K562 (cell line): Measurements from ENCODE around the gene CCDC9B. TPM values are rescaled to one million over a fixed set of nuclear protein-coding genes. Genes with fewer than 3 reads are reported as not detected.

Experiments
- ATF4 ChIP-seq: fragments of 450-650 bp; formaldehyde crosslinking; IDR thresholded peaks from 2 replicates; pipeline ENCODE4 v1.4.0; 2022; ENCODE audit warnings: mild to moderate bottlenecking, moderate library complexity
- BMI1 ChIP-seq: fragments of 150-350 bp; IDR thresholded peaks from 2 replicates; pipeline ENCODE4 v1.6.1; 2014; ENCODE audit warnings: low read length
- BRF1 ChIP-seq: IDR thresholded peaks from 3 replicates; pipeline ENCODE4 v1.6.1; 2011; ENCODE audit warnings: borderline replicate concordance, mild to moderate bottlenecking; ENCODE audit not compliant: insufficient read length; ENCODE audit errors: extremely low read depth
- HDAC3 ChIP-seq: fragments of 450-650 bp; IDR thresholded peaks from 2 replicates; pipeline ENCODE4 v1.6.1; 2018; ENCODE audit warnings: borderline replicate concordance, mild to moderate bottlenecking, moderate library complexity; ENCODE audit not compliant: partially characterized antibody
- ILF3 ChIP-seq: fragments of 450-650 bp; IDR thresholded peaks from 2 replicates; pipeline ENCODE4 v1.6.1; 2018; ENCODE audit warnings: antibody characterized with exemption, mild to moderate bottlenecking, moderate library complexity, borderline replicate concordance
- JUN ChIP-seq, 2 experiments: sonication (generic) in 1 of 2; formaldehyde crosslinking in 1 of 2; IDR thresholded peaks; 2 replicates each; pipeline versions ENCODE4 v1.6.1 to v1.8.0; 2012 to 2022; ENCODE audit warnings: borderline replicate concordance in 2 of 2, mild to moderate bottlenecking in 2 of 2, improper control_type of control experiment in 1 of 2, low read depth in 1 of 2, low read length in 1 of 2, missing genetic modification reagents in 1 of 2
- KHSRP ChIP-seq: fragments of 450-650 bp; IDR thresholded peaks from 2 replicates; pipeline ENCODE4 v1.6.1; 2017
- NCOA6 ChIP-seq: fragments of 450-650 bp; IDR thresholded peaks from 2 replicates; pipeline ENCODE4 v1.6.1; 2017; ENCODE audit warnings: mild to moderate bottlenecking
- PHB ChIP-seq: fragments of 250-450 bp; sonication (Bioruptor Pico); IDR thresholded peaks from 2 replicates; pipeline ENCODE4 v1.5.0; 2021
- PRPF4 ChIP-seq: fragments of 200-400 bp; formaldehyde crosslinking; IDR thresholded peaks from one replicate; pipeline ENCODE4 v1.6.1; 2017; ENCODE audit warnings: low read length, low read depth, mild to moderate bottlenecking; ENCODE audit not compliant: insufficient read depth, poor library complexity, severe bottlenecking
- PYGO2 ChIP-seq: fragments of 450-650 bp; IDR thresholded peaks from 2 replicates; pipeline ENCODE4 v1.6.1; 2016; ENCODE audit warnings: mild to moderate bottlenecking, missing genetic modification characterization, moderate library complexity, missing compliant biosample characterization
- RBBP5 ChIP-seq: fragments of 200-600 bp; sonication (generic); IDR thresholded peaks from 2 replicates; pipeline ENCODE4 v1.6.1; 2012; ENCODE audit warnings: borderline replicate concordance, mild to moderate bottlenecking, low read length, control low read depth, inconsistent platforms; ENCODE audit not compliant: insufficient read depth, poor library complexity, severe bottlenecking
- RBFOX2 ChIP-seq: fragments of 200-400 bp; formaldehyde crosslinking; IDR thresholded peaks from 2 replicates; pipeline ENCODE4 v1.6.1; 2017; ENCODE audit warnings: low read depth, mild to moderate bottlenecking, low read length, moderate library complexity
- SAFB ChIP-seq: fragments of 200-400 bp; formaldehyde crosslinking; IDR thresholded peaks from 2 replicates; pipeline ENCODE4 v1.6.1; 2017; ENCODE audit warnings: low read depth, low read length, borderline replicate concordance
- SP2 ChIP-seq: IDR thresholded peaks from 2 replicates; pipeline ENCODE4 v1.6.1; 2011; ENCODE audit warnings: mild to moderate bottlenecking, low read depth, low read length, moderate library complexity; ENCODE audit not compliant: poor library complexity, severe bottlenecking; ENCODE audit errors: extremely low read depth
- U2AF1 ChIP-seq: fragments of 200-400 bp; formaldehyde crosslinking; optimal IDR thresholded peaks from 2 replicates; pipeline ENCODE3; 2017; ENCODE audit warnings: mild to moderate bottlenecking, low read depth, low read length, moderate library complexity
- ZMIZ1 ChIP-seq, 2 experiments: fragments of 150-350 bp in 1 of 2; IDR thresholded peaks; 2 replicates each; pipeline ENCODE4 v1.6.1; 2012 to 2016; ENCODE audit warnings: low read depth in 2 of 2, low read length in 2 of 2, mild to moderate bottlenecking in 1 of 2, moderate library complexity in 1 of 2
- ZNF253 ChIP-seq: fragments of 250-450 bp; sonication (Bioruptor Pico); conservative IDR thresholded peaks from 2 replicates; pipeline ENCODE4 v1.6.1; 2021; ENCODE audit warnings: mild to moderate bottlenecking
- polyA plus RNA-seq, 8 experiments: library from polyadenylated mRNA; depleted of rRNA in 4 of 8; stranded (reverse) in 5 of 8; unstranded in 3 of 8; fragments of >200 nt; fragmentation: Nextera tagmentation in 2 of 8; fragmentation: Illumina TruSeq in 1 of 8; extraction: Ambion mirVana in 2 of 8; extraction: Trizol in 1 of 8; gene quantifications; 2 replicates each; pipeline versions ENCODE4 v1.2.1 to v1.2.3, GENCODE V29; 2011 to 2014; ENCODE audit warnings: inconsistent platforms in 1 of 8, missing spikeins in 1 of 8
- total RNA-seq, 7 experiments: library from RNA; depleted of rRNA in 6 of 7; stranded (reverse); fragments of >200 nt in 6 of 7; fragmentation: Illumina TruSeq in 2 of 7; extraction: Trizol in 2 of 7; gene quantifications; 2 replicates each; pipeline versions ENCODE4 v1.2.1 to v1.2.3, GENCODE V29; 2011 to 2021; ENCODE audit warnings: low replicate concordance in 1 of 7
- TF ChIP-seq, protein P1 (sequence below), 2 experiments: IDR thresholded peaks in 1 of 2; conservative IDR thresholded peaks in 1 of 2; 2 replicates each; pipeline ENCODE4 v1.6.1; 2016; ENCODE audit warnings: low read depth in 2 of 2, mild to moderate bottlenecking in 1 of 2, missing compliant biosample characterization in 1 of 2, missing genetic modification characterization in 1 of 2, moderate library complexity in 1 of 2

Gene CCDC9B
- total and polyA plus RNA-seq, 9 of the 15 experiments (the other 6 are each of a cell fraction or from before 2014, with no cell fraction given), result 0.01 to 0.47 (median 0.15) TPM; not detected in 1

DNA sequence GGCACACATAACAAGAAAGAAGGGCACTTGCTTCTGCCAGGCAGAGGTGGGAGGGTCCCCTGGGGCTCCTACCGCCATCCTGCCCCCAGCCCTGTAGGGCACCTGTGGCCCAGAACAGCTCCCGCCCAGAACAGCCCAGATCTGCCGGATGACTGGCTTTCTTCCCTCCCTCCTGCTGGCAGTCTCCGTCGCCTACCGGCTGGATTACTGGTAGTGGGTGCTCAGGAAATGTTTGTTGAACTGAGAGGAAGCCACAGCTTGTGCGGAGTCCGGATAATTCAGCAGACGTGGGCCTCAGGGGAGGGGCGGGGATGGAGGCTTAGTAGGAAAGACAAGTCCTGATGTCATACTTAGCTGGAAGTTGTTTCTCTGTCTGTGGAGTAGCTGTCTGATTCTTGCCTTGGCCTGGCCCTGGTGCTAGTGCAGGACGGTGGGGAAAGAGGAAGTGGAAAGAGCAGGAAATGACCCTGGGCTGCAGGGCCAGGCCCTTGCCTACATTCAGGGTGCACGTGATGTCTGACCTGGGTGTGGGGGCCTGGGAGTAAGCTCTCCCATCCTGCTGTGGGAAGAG lies 6.7 kb downstream of the CCDC9B start (continued):
- no peak for TF ChIP-seq RBBP5
- TF ChIP-seq KHSRP, result no peak
- no peak for TF ChIP-seq ILF3
- TF ChIP-seq JUN (IDR thresholded peaks at IDR 0.05; ENCODE audit: borderline replicate concordance, low read depth, low read length), result no peak
- 0 out of 2 replicates have a peak, but pooled peaks have one; percentile 62 for TF ChIP-seq JUN (CRISPR knock-in tag; IDR thresholded peaks at IDR 0.05; ENCODE audit: borderline replicate concordance)
- TF ChIP-seq BMI1, result no peak
- TF ChIP-seq SP2, result no peak
- TF ChIP-seq SAFB, result no peak
- no peak for TF ChIP-seq BRF1
- TF ChIP-seq ATF4, result no peak
- no peak for TF ChIP-seq HDAC3
- TF ChIP-seq, protein P1, sequence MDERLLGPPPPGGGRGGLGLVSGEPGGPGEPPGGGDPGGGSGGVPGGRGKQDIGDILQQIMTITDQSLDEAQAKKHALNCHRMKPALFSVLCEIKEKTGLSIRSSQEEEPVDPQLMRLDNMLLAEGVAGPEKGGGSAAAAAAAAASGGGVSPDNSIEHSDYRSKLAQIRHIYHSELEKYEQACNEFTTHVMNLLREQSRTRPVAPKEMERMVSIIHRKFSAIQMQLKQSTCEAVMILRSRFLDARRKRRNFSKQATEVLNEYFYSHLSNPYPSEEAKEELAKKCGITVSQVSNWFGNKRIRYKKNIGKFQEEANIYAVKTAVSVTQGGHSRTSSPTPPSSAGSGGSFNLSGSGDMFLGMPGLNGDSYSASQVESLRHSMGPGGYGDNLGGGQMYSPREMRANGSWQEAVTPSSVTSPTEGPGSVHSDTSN (CRISPR knock-in tag; IDR thresholded peaks at IDR 0.05; ENCODE audit: low read depth), result no peak
- TF ChIP-seq, protein P1 (tag; conservative IDR thresholded peaks at IDR 0.05; ENCODE audit: low read depth), result no peak
- no peak for TF ChIP-seq PHB (CRISPR knock-in tag)
- no peak for TF ChIP-seq ZMIZ1 (IDR thresholded peaks at IDR 0.05; ENCODE audit: low read depth in 2 of 2, low read length in 2 of 2)
- TF ChIP-seq PRPF4, result no peak
- no peak for TF ChIP-seq RBFOX2
- TF ChIP-seq PYGO2 (tag), result no peak
- TF ChIP-seq U2AF1, result no peak
- TF ChIP-seq ZNF253, result no peak
- TF ChIP-seq NCOA6, result no peak
